WTC11 (cell line): Measurements from ENCODE around the gene SCPEP1.

ENCODE experiments used
- ESRRA ChIP-seq: sonication (generic); formaldehyde crosslinking; IDR thresholded peaks from 2 replicates; pipeline ENCODE4 v1.8.1; 2022; ENCODE audit warnings: mild to moderate bottlenecking, missing genetic modification reagents, borderline replicate concordance
- FOXP1 ChIP-seq: sonication (generic); formaldehyde crosslinking; IDR thresholded peaks from 2 replicates; pipeline ENCODE4 v1.8.0; 2022; ENCODE audit warnings: missing genetic modification reagents, mild to moderate bottlenecking, moderate library complexity, borderline replicate concordance
- MLX ChIP-seq: sonication (generic); formaldehyde crosslinking; IDR thresholded peaks from 2 replicates; pipeline ENCODE4 v1.8.1; 2023; ENCODE audit warnings: mild to moderate bottlenecking, missing genetic modification reagents, moderate library complexity
- RELA ChIP-seq: sonication (generic); formaldehyde crosslinking; IDR thresholded peaks from 2 replicates; pipeline ENCODE4 v1.8.1; 2022; ENCODE audit warnings: missing genetic modification reagents, mild to moderate bottlenecking, borderline replicate concordance
- SMAD4 ChIP-seq: sonication (generic); formaldehyde crosslinking; IDR thresholded peaks from 2 replicates; pipeline ENCODE4 v1.8.0; 2022; ENCODE audit warnings: mild to moderate bottlenecking, missing genetic modification reagents
- TP53 ChIP-seq: sonication (generic); formaldehyde crosslinking; IDR thresholded peaks from 2 replicates; pipeline ENCODE4 v1.8.1; 2023; ENCODE audit warnings: mild to moderate bottlenecking, missing genetic modification reagents
- ZBTB43 ChIP-seq: sonication (generic); formaldehyde crosslinking; IDR thresholded peaks from 2 replicates; pipeline ENCODE4 v1.8.1; 2023; ENCODE audit warnings: mild to moderate bottlenecking, missing genetic modification reagents
- ZNF671 ChIP-seq: fragments of 250-450 bp; sonication (Bioruptor Pico); IDR thresholded peaks from 2 replicates; pipeline ENCODE4 v1.8.0; 2021; ENCODE audit warnings: mild to moderate bottlenecking
- TF ChIP-seq, protein P1 (sequence below): fragments of 200-600 bp; IDR thresholded peaks from 2 replicates; pipeline ENCODE4 v1.8.0; 2022; ENCODE audit warnings: antibody characterized with exemption
- TF ChIP-seq, protein P2 (sequence below): fragments of 250-450 bp; sonication (Bioruptor Pico); IDR thresholded peaks from 2 replicates; pipeline ENCODE4 v1.9.0; 2021; ENCODE audit warnings: moderate library complexity, mild to moderate bottlenecking, inconsistent platforms, borderline replicate concordance
- TF ChIP-seq, protein P3 (sequence below): sonication (generic); formaldehyde crosslinking; IDR thresholded peaks from 2 replicates; pipeline ENCODE4 v1.8.0; 2023; ENCODE audit warnings: missing genetic modification reagents
- TF ChIP-seq, protein P4 (sequence below): sonication (generic); formaldehyde crosslinking; IDR thresholded peaks from 2 replicates; pipeline ENCODE4 v1.8.0; 2022; ENCODE audit warnings: mild to moderate bottlenecking, missing genetic modification reagents

GRCh38 chr17:57020208-57020607 is 42.3 kb downstream of the SCPEP1 start:
- no peak for TF ChIP-seq ZBTB43 (CRISPR knock-in tag)
- TF ChIP-seq, protein P1, sequence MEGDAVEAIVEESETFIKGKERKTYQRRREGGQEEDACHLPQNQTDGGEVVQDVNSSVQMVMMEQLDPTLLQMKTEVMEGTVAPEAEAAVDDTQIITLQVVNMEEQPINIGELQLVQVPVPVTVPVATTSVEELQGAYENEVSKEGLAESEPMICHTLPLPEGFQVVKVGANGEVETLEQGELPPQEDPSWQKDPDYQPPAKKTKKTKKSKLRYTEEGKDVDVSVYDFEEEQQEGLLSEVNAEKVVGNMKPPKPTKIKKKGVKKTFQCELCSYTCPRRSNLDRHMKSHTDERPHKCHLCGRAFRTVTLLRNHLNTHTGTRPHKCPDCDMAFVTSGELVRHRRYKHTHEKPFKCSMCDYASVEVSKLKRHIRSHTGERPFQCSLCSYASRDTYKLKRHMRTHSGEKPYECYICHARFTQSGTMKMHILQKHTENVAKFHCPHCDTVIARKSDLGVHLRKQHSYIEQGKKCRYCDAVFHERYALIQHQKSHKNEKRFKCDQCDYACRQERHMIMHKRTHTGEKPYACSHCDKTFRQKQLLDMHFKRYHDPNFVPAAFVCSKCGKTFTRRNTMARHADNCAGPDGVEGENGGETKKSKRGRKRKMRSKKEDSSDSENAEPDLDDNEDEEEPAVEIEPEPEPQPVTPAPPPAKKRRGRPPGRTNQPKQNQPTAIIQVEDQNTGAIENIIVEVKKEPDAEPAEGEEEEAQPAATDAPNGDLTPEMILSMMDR = no peak
- TF ChIP-seq, protein P2, sequence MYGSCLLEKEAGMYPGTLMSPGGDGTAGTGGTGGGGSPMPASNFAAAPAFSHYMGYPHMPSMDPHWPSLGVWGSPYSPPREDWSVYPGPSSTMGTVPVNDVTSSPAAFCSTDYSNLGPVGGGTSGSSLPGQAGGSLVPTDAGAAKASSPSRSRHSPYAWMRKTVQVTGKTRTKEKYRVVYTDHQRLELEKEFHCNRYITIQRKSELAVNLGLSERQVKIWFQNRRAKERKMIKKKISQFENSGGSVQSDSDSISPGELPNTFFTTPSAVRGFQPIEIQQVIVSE (CRISPR knock-in tag) = no peak
- TF ChIP-seq FOXP1 (CRISPR knock-in tag) = no peak
- TF ChIP-seq, protein P3, sequence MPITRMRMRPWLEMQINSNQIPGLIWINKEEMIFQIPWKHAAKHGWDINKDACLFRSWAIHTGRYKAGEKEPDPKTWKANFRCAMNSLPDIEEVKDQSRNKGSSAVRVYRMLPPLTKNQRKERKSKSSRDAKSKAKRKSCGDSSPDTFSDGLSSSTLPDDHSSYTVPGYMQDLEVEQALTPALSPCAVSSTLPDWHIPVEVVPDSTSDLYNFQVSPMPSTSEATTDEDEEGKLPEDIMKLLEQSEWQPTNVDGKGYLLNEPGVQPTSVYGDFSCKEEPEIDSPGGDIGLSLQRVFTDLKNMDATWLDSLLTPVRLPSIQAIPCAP = no peak
- TF ChIP-seq TP53 (CRISPR knock-in tag) = no peak
- no peak for TF ChIP-seq ZNF671 (CRISPR knock-in tag)
- no peak for TF ChIP-seq SMAD4
- no peak for TF ChIP-seq MLX (CRISPR knock-in tag)
- TF ChIP-seq, protein P4, sequence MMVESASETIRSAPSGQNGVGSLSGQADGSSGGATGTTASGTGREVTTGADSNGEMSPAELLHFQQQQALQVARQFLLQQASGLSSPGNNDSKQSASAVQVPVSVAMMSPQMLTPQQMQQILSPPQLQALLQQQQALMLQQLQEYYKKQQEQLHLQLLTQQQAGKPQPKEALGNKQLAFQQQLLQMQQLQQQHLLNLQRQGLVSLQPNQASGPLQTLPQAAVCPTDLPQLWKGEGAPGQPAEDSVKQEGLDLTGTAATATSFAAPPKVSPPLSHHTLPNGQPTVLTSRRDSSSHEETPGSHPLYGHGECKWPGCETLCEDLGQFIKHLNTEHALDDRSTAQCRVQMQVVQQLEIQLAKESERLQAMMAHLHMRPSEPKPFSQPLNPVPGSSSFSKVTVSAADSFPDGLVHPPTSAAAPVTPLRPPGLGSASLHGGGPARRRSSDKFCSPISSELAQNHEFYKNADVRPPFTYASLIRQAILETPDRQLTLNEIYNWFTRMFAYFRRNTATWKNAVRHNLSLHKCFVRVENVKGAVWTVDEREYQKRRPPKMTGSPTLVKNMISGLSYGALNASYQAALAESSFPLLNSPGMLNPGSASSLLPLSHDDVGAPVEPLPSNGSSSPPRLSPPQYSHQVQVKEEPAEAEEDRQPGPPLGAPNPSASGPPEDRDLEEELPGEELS (CRISPR knock-in tag) = no peak
- TF ChIP-seq ESRRA (CRISPR knock-in tag) = no peak
- TF ChIP-seq RELA (CRISPR knock-in tag) = no peak
